Hematopoietic multipotent progenitor cell treated with erythropoietin and hydrocortisone succinate and interleukin-3 and kit ligand, for 6 days (in vitro differentiated cells): ENCODE data around the gene IRAK2.

Experiments used
- DNase-seq: peaks from one replicate; pipeline ENCODE4 v3.0.0-alpha.2; 2015

IRAK2 gene

DNA sequence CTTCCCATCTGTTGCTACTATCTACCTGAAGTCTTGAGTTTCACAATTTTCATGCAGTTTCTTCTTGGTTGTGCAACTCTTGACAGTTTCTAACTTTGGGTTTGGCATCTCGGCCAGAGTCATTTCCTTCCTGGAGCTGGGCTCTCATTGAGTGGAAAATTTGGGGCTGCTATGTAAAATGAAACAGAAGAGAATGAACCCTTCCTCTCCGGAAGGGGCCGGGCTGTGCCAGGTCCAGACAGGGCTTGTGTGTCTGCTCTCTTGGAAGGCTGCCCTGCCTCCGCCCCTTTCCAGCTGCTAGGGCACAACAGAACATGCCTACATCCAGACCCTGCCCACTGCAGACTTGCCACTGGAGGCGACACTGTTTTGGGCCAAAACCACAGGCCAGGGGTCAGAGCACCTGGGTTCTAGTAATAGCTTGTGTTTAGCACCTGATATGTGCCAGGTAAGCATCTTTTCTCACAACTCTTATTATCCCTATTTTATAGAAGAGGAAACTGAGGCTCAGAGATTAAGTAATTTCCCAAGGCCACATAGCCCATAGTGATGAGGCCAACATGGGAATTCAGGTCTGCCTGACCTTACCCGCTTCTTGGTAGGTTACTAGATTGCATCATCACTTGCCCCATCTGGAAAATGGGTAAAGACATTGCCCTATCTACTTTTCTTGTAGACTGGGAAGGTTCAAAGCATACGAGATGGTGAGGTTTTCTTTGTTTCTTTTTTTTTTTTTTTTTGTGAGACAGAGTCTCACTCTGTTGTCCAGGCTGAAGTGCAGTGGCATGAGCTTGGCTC lies 25.0 kb downstream of the IRAK2 start:
- peak; percentile 86 for DNase-seq

DNA sequence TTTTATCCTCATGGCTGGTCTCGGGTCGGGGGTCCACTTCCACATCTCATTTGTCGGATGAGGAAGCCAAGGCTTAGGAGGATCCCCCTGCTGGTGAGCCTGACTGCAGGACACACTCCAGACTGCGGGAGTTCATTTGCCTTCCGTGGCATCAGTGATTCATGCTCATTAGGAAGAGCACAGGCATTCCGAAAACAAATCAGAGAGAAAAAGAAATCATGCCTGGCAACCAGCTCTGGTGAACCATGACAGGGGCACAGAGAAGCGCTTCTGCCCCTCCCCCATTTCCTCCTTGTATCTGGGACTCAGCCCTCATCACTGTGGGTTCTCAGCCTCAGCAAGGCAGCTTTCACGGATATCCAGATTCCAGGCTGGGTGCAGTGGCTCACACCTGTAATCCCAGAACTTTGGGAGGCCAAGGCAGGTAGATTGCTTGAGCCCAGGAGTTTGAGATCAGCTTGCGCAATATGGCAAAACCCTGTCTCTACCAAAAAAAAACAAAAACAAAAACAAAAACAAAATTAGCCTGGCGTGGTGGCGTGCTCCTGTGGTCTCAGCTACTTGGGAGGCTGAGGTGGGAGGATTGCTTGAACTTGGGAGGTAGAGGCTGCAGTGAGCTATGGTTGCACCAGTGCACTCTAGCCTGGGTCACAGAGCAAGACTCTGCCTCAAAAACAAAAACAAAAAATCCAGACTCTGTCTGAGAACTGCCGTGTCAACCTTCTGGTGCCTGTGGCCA lies 28.4 kb downstream of the IRAK2 start:
- DNase-seq: peak; percentile 56

DNA sequence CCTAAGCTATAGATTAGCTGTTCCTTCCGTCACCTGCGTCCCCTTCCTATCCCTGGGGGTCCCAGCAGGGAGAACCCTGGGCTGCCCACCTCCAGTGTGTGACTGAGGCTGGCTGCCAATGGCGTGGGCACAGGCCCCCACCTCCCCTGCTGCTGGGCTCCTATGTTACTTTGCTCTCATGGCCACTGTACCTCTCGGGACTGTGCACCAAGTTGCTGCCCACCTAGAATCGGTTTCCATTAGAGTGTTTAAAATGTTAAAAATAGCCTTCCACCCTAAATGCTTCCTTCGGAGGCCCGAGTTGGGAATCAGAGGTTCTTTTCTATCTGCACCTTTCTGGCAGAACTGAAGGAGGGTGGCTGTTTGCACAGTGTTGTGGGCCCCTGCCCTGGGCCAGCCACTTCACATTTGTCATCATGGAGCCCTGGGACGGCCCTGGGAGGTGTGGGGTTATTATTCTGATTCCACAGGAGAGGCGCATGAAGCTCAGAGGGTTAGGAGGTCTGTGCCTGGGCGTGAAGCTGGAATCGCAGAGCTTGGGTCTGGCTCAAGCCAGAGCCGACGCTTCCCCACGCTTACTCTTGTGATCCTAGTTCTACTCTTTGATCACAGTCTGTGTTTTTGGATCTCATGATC lies 29.1 kb downstream of the IRAK2 start:
- no peak for DNase-seq

GRCh38 chr3:10194328-10195071 lies 29.8 kb downstream of the IRAK2 start:
- DNase-seq: peak; percentile 87

DNA sequence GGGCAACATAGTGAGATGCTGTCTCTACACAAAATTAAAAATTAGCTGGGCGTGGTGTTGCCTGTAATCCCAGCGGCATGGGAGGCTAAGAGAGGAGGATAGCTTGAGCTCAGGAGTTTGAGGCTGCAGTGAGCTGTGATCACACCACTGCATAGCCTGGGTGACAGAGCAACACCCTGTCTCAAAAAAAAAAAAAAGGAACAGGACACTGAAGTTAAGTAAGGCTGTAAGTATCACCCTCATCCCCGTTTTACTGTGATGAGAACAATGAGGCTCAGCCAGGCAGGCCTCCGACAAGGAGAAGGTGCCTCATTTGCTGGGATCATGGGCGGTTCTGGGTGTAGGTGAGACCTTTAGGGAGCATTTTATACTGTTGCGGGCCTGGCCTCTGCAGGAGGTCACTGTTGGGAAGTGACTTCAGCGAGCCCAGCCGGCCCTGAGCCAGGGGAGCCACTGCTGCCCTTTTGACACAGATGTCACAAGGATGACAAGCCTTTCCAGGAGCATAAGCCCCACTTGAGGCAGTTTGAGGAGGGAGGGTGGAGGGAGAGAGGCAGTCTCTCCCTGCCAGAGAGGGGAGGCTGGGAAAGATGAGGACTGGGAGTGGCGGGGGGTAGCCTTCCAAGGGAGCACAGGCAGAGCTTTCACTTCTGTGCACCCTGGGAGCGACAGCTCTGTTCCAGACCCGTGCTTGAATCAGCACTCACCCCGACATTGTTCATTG lies 30.8 kb downstream of the IRAK2 start:
- no peak for DNase-seq

GRCh38 chr3:10196389-10197052 lies 31.8 kb downstream of the IRAK2 start:
- peak; percentile 75 for DNase-seq

- DNase-seq: no peak
Measured at GRCh38 chr3:10198226-10198625, 33.5 kb downstream of the IRAK2 start.

GRCh38 chr3:10198761-10199649 lies 34.3 kb downstream of the IRAK2 start:
- peak; percentile 88 for DNase-seq

DNA sequence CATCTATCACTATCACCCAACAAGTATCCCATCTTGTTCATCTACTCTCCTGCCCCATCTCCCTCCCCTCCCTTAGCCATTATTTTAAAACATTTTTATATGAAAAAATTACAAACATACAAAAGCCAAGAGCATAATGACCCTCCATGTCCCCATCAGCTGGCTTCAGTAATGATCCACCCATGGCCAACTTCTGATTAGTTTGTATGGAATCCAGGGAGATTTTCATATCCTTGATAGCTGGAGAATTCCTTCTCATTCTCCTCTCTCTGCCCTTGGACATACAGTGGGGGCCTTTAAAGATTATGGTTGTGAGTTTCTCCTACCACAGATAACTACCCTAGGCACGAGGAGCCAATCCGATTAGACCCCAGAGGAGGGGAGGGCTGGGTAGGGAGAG lies 40.2 kb downstream of the IRAK2 start:
- DNase-seq: no peak

GRCh38 chr3:10205451-10206165 lies 40.9 kb downstream of the IRAK2 start:
- no peak for DNase-seq

DNA sequence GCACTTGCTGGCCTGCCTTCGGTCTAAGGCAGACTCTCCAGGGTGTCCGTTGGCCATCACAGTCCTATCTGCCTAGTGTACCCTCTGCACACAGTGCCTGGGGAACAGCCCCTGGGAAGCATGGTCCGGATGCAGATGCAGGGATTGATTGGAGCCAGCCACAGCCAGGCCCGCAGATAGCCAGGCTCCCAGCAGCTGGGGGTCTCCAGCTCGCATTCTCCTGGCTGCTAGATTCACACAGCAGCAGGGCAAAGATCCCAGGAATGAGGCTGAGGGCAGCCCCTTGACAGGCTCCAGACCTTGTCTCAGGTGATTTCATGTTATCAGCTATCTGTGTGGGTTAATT lies 41.4 kb downstream of the IRAK2 start:
- no peak for DNase-seq

DNA sequence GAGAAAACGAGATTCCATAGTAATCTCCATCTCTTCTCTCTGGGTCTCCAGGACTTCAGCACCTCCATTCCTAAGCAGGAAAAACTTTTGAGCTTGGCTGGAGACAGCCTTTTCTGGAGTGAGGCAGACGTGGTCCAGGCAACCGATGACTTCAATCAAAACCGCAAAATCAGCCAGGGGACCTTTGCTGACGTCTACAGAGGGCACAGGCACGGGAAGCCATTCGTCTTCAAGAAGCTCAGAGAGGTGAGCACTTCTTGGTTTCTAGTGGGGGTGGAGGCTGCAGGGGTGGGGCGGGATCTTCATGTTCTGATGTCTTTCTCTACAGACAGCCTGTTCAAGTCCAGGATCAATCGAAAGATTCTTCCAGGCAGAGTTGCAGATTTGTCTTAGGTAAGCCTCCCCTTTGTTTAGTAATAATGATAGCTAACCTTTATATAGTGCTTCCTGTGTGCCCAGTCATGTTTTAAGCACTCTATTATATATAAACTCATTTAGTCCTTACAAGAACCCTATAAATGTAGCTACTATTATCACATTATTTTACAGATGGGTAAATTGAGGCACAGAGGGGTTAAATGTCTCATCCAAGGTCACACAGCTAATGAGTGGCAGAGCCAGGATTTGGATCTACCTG lies 48.6 kb downstream of the IRAK2 start:
- no peak for DNase-seq

DNA sequence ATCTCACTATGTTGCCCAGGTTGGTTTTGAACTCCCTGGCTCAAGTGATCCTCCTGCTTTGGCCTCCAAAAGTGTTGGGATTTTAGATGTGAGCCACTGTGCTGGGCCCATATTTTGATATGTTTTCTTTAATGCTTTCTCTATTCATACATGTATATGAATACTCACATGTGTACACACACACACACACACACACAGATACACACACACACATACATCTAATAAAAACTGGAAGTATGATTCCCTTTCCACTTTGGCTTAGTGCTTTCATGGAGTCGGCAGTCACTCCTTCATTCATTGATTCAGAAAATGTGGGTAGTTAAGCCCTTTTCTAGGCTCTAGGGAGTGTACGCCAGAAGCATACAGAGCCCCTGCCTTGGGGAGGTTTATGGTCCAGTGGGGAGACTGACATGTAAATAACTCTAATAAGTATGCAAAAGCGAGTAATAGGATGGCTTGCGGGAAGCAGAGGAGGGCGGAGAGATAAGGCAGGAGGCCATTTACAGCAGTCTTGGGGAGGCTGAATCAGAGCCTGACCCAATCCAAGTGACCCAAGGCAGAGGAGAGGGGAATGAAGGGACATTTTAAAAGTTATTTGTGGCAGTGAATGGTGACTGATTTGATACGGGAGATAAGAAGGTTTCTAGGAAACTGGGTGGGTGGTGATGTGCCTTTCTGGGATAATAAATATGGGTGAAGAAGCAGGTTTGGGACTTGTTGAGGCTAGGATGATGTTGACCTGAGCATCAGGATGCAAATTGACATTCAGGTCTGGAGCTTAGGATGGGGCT lies 51.1 kb downstream of the IRAK2 start:
- DNase-seq: no peak

GRCh38 chr3:10217359-10217758 lies 52.6 kb downstream of the IRAK2 start:
- no peak for DNase-seq

GRCh38 chr3:10219737-10220136 lies 55.0 kb downstream of the IRAK2 start:
- no peak for DNase-seq

DNA sequence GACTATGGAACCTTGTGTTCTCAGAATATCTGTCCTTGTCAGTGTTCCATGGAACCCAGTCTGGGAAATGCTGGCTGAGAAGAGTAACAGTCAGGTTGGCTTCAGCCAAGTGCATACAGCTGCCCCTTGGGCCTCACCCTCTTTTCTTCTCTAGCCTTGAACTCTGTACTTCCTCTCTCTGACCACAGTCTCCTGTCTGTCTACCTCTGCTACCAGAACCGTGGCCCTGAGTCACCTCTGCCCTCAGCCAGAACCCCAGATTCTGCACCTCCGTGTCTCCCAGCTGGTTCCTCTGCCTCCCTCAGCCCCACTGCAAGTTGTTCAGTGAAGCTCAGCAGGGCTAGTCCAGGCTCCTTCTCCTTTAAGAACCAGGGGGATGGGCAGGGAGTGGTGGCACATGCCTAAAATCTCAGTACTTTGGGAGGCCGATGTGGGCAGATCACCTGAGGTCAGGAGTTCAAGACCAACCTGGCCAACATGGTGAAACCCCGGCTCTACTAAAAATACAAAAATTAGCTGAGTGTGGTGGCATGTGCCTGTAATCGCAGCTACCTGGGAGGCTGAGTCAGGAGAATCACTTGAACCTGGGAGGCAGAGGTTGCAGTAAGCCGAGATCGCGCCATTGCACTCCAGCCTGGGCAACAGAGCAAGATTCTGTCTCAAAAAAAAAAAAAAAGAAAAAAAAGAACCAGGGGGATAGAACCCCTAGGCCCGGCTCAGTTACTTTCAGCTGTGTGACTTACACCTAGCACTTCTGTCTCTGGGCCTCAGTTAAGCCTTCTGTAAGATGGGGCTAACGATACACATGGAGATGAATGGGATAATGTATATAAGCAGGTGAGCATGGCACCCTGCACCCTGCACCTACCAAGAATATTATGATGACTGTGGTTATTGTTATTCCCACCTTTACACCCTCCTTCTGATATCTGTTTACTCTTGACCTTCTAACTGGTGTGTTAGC lies 59.2 kb downstream of the IRAK2 start:
- DNase-seq: peak; percentile 30

- peak; percentile 88 for DNase-seq
Measured at GRCh38 chr3:10224794-10225665, 60.3 kb downstream of the IRAK2 start.
